HFF-Myc (cell line): Measurements from ENCODE around the gene TMEM184A.

ENCODE experiments used
- DNase-seq: peaks from one replicate; pipeline ENCODE4 v3.0.0-alpha.2; 2011; ENCODE audit warnings: low read depth; ENCODE audit errors: extremely low read depth
- H3K4me3 ChIP-seq: replicated peaks from 2 replicates; pipeline ENCODE4 v1.5.1; 2011; ENCODE audit warnings: low read depth, mild to moderate bottlenecking, control low read depth, low read length
- CTCF ChIP-seq: IDR thresholded peaks from 2 replicates; pipeline ENCODE4 v1.5.1; 2012; ENCODE audit warnings: mild to moderate bottlenecking, low read depth, low read length, control low read depth; ENCODE audit errors: missing control alignments

The TMEM184A gene

GRCh38 chr7:1590887-1591286, 34.9 kb upstream of the TMEM184A start:
- TF ChIP-seq CTCF: no peak
- DNase-seq: no peak
- no peak overlapping the region for H3K4me3 ChIP-seq

- TF ChIP-seq CTCF: no peak
- H3K4me3 ChIP-seq: no peak overlapping the region
- DNase-seq: no peak
Measured at GRCh38 chr7:1590476-1590875, 34.5 kb upstream of the TMEM184A start.

GRCh38 chr7:1588978-1589377, 33.0 kb upstream of the TMEM184A start:
- H3K4me3 ChIP-seq: no peak overlapping the region
- no peak for TF ChIP-seq CTCF
- no peak for DNase-seq

GRCh38 chr7:1587738-1588137, 31.7 kb upstream of the TMEM184A start:
- DNase-seq: no peak
- H3K4me3 ChIP-seq: no peak overlapping the region
- TF ChIP-seq CTCF: no peak

GRCh38 chr7:1586827-1587705, 31.1 kb upstream of the TMEM184A start:
- H3K4me3 ChIP-seq: no peak overlapping the region
- DNase-seq: no peak
- no peak for TF ChIP-seq CTCF

- no peak overlapping the region for H3K4me3 ChIP-seq
- no peak for TF ChIP-seq CTCF
- no peak for DNase-seq
Measured at GRCh38 chr7:1586126-1586826, 30.3 kb upstream of the TMEM184A start.
